SIG-M5 treated with dmso at 0.1 percent for 504 hours (cell line): ENCODE data around the gene STIP1.

ENCODE experiments used
- DNase-seq: peaks from one replicate; lab custom pipeline; 2025; ENCODE audit not compliant: unreplicated experiment; lab: John Stamatoyannopoulos, UW

STIP1 gene

GRCh38 chr11:64249563-64250414, 63.8 kb downstream of the STIP1 start:
- DNase-seq = no peak

- no peak for DNase-seq
Measured at GRCh38 chr11:64250415-64251015, 64.5 kb downstream of the STIP1 start.

GRCh38 chr11:64251016-64251752, 65.2 kb downstream of the STIP1 start, which contains the start of gene PLCB3:
PLCB3 (plus strand) TSS chr11:64251530; CDS start chr11:64251650, 120 bp downstream.
- DNase-seq = no peak

GRCh38 chr11:64251753-64252002, 65.7 kb downstream of the STIP1 start:
- DNase-seq = no peak

GRCh38 chr11:64252003-64252872, 66.3 kb downstream of the STIP1 start:
- peak; percentile 15 for DNase-seq

- DNase-seq = no peak
Measured at GRCh38 chr11:64253043-64253442, 67.1 kb downstream of the STIP1 start.

GRCh38 chr11:64253481-64253880, 67.5 kb downstream of the STIP1 start:
- no peak for DNase-seq
